SK-N-MC (cell line): ENCODE results near the gene LMO1.

Source experiments
- DNase-seq: peaks from one replicate; pipeline ENCODE4 v3.0.0-alpha.2; 2011; ENCODE audit warnings: low read depth, low spot score
- H3K27ac ChIP-seq: fragments of 200-600 bp; sonication (generic); 2 replicates; pipeline ENCODE4 v1.5.1; 2016; ENCODE audit warnings: mixed run types
- H3K36me3 ChIP-seq: fragments of 200-600 bp; sonication (generic); 2 replicates; pipeline ENCODE4 v1.6.1; 2017; ENCODE audit warnings: antibody characterized with exemption, low read length, mixed read lengths; ENCODE audit not compliant: insufficient read depth
- H3K4me3 ChIP-seq: fragments of 200-600 bp; sonication (generic); 2 replicates; pipeline ENCODE4 v1.5.1; 2016
- H3K9ac ChIP-seq: fragments of 200-600 bp; sonication (generic); 2 replicates; pipeline ENCODE4 v1.8.0; 2017; ENCODE audit warnings: mixed run types, mixed read lengths; ENCODE audit not compliant: insufficient read length
- H3K9me3 ChIP-seq: fragments of 200-600 bp; sonication (generic); 2 replicates; pipeline ENCODE4 v1.6.1; 2017; ENCODE audit warnings: low read depth, mild to moderate bottlenecking, antibody characterized with exemption, low read length, moderate library complexity, mixed read lengths
- EZH2 ChIP-seq: fragments of 200-600 bp; sonication (generic); IDR thresholded peaks from one replicate; pipeline ENCODE4 v1.6.1; 2017; ENCODE audit warnings: antibody characterized with exemption
- FOXP2 ChIP-seq: optimal IDR thresholded peaks from 2 replicates; pipeline ENCODE3; 2011; ENCODE audit warnings: mild to moderate bottlenecking, moderate library complexity; ENCODE audit not compliant: insufficient read depth; ENCODE audit errors: extremely low read length, control extremely low read depth
- POLR2AphosphoS5 ChIP-seq: IDR thresholded peaks from 2 replicates; pipeline ENCODE4 v1.6.1; 2012; ENCODE audit warnings: mild to moderate bottlenecking, low read depth, low read length, borderline replicate concordance

Gene LMO1

GRCh38 chr11:8192016-8192895 lies 71.4 kb downstream of the LMO1 start:
- no peak overlapping the region for H3K9ac ChIP-seq
- H3K9me3 ChIP-seq = no peaks in the 10 kb centered on the region
- H3K4me3 ChIP-seq = no peak overlapping the region
- no peak overlapping the region for H3K27ac ChIP-seq
- peak; percentile 12 for DNase-seq
- no peak for TF ChIP-seq FOXP2
- no peak for TF ChIP-seq POLR2AphosphoS5
- no peak for TF ChIP-seq EZH2
- H3K36me3 ChIP-seq = no peaks in the 10 kb centered on the region

DNA sequence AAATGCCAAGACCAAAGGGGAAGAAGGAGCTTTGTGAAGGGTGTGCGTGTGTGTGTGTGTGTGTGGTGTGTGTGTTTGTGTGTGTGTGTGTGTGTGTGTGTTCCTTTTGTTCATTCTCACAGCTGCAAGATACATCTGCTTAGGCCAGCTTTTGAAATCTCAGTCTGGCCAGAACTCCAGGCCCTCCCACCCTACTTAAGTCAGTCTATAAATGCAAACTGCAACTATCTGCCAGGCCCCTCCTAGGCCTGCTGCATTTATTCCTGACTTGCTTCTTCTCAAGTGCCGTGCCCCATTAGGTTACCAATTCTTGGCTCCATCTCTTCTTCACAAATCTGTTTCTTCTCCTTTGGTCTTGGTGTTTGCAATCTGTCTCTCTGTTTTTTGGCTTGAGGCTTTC lies 73.2 kb downstream of the LMO1 start:
- Histone ChIP-seq H3K27ac (no peak overlapping the region), H3K36me3 (no peaks in the 10 kb centered on the region), H3K9me3 (no peaks in the 10 kb centered on the region), H3K9ac (no peak overlapping the region), H3K4me3 (no peak overlapping the region)
- DNase-seq = no peak
- TF ChIP-seq FOXP2 = no peak

GRCh38 chr11:8186429-8186828 lies 77.2 kb downstream of the LMO1 start:
- TF ChIP-seq POLR2AphosphoS5 (no peak), FOXP2 (no peak), EZH2 (no peak)
- Histone ChIP-seq H3K9me3 (no peaks in the 10 kb centered on the region), H3K4me3 (no peak overlapping the region)

DNA sequence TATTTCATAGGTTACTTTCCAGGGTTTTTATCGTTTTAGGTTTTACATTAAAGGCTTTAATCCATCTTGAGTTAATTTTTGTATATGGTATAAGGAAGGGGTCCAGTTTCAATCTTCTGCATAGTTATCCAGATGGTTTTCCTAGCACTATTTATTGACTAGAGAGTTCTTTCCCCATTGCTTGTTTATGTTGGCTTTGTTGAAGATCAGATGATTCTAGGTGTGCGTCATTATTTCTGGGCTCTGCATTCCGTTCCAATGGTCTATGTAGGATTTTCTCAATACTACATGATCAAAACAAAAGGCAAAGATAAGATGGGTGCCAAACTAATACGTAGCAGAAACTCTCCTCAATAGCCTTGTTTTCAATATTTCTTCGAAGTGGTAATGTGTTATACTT lies 80.6 kb downstream of the LMO1 start:
- Histone ChIP-seq H3K27ac (no peak overlapping the region), H3K9me3 (no peaks in the 10 kb centered on the region), H3K9ac (no peak overlapping the region), H3K36me3 (no peaks in the 10 kb centered on the region), H3K4me3 (no peak overlapping the region)
- DNase-seq = no peak
- TF ChIP-seq POLR2AphosphoS5 (no peak), EZH2 (no peak), FOXP2 (no peak)

More at GRCh38 chr11:8186429-8186828, 77.2 kb downstream of the LMO1 start:
- Histone ChIP-seq H3K36me3 (no peaks in the 10 kb centered on the region), H3K27ac (no peak overlapping the region), H3K9ac (no peak overlapping the region)
- DNase-seq = no peak

DNA sequence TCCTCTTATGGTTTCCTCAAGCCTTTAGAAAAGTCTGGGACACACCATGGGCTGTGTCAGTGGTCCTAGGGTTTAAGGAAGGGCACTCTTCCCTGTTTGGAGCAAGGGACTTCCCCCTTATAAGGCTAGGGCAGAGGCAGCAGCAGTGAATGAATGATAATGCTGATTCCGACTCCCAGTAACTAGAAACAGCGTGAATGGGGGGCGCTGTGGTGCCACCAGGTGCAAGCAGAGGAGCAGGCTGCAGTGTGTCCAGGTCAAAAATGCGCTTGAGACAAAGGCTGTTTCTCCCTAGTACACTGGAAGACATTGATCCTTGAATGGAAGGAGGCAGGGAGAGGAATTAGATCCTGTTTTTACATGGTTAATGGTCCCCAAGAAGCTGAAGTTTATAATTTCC lies 83.2 kb downstream of the LMO1 start:
- TF ChIP-seq FOXP2 = no peak
- TF ChIP-seq EZH2 = no peak
- no peak for TF ChIP-seq POLR2AphosphoS5
- H3K4me3 ChIP-seq = no peak overlapping the region
- no peak for DNase-seq

GRCh38 chr11:8178297-8178696 lies 85.4 kb downstream of the LMO1 start:
- Histone ChIP-seq H3K9me3 (no peaks in the 10 kb centered on the region), H3K27ac (no peak overlapping the region), H3K36me3 (no peaks in the 10 kb centered on the region), H3K9ac (no peak overlapping the region), H3K4me3 (no peak overlapping the region)
- no peak for DNase-seq
- TF ChIP-seq FOXP2 (no peak), EZH2 (no peak), POLR2AphosphoS5 (no peak)

More for the DNA sequence above, 83.2 kb downstream of the LMO1 start:
- Histone ChIP-seq H3K9me3 (no peaks in the 10 kb centered on the region), H3K27ac (no peak overlapping the region), H3K9ac (no peak overlapping the region), H3K36me3 (no peaks in the 10 kb centered on the region)

GRCh38 chr11:8177136-8177535 lies 86.5 kb downstream of the LMO1 start:
- no peaks in the 10 kb centered on the region for H3K36me3 ChIP-seq
- H3K9me3 ChIP-seq = no peaks in the 10 kb centered on the region
- no peak overlapping the region for H3K4me3 ChIP-seq
- DNase-seq = no peak
- H3K9ac ChIP-seq = no peak overlapping the region
- no peak overlapping the region for H3K27ac ChIP-seq
- TF ChIP-seq FOXP2 = no peak
